HL-60/S4 treated with retinoic acid at 250 ng/mL for 4 days and 3 days (cell line): ENCODE data around the gene ABCD1.
"Not testable (repeated sequence)": the region's sequence is repeated elsewhere in the genome, so short reads cannot be mapped to it uniquely, and the experiment has no call there.

Experiments
- in situ Hi-C: fragments of 300-500 bp; cut with MboI; formaldehyde crosslinking; loops from 2 replicates; pipeline ENCODE4 v1.7.0; 2022; ENCODE audit warnings: low sequenced_read_pairs

ABCD1 gene

DNA sequence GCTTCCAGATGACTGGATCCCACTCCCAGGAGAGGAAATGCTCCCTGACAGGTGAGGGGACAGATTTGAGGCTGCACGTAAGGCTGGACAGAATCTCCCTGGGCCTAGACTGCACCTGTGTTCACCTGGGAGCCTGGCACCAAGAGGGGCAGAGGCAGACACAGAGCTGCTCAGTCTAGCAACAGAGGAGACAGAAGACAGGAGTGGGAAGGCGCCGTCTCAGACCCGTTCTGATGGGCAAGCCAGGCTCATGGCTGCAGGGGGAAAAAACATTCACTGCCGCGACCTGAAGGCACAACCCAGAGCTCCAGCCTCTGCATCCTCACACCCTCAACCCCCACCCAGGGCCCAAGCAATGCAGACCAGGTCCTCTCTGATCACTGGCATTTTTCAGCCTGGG, 17.2 kb upstream of the ABCD1 start:
- in situ Hi-C loops, result no loop called here

- in situ Hi-C loops, result no loop called here
Measured at GRCh38 chrX:153708415-153708814, 16.2 kb upstream of the ABCD1 start.

- in situ Hi-C loops, result no loop called here
Measured at GRCh38 chrX:153709726-153710674, 14.7 kb upstream of the ABCD1 start.

DNA sequence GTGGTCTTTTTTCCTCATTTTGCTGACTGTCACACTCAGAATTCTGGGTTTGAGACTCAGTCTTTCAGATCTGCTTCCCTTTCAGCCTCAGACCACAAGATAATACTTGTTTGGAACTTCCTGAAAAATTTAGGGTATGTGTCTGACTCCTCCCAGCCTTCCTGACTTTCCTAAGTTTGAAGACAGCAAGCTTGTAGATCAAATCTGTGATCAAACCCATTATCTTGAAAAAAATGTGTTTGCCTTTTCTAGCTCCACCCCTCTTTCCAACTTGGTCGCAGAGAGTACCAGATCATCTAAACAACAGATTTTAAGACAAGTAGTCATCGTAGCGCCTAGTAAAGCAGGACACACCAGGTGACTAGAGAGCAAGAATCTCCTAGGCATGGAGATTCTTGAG, 10.4 kb upstream of the ABCD1 start:
- in situ Hi-C loops, result no loop called here

- in situ Hi-C loops, result no loop called here
Measured at GRCh38 chrX:153717445-153717844, 7.2 kb upstream of the ABCD1 start.

- in situ Hi-C loops, result no loop called here
Measured at GRCh38 chrX:153719238-153719637, 5.4 kb upstream of the ABCD1 start.

DNA sequence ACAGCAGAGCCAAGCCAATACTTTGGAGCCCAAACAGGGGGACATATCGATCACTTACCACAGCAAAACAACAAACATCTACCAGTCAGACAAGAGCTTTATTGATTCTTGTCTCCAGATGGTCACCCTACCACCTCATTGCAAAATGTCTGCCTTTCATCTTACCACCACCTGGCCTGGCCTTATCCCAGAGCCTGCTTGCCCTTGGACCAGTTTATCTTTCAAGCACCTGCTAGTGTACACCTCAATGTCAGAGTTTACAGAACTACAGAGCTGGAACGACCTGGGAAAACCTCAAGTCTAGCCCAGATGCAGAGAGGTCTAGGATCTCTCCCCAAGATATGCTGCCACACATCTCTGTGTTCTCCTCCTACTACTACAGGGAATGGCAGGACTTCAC, 5.0 kb upstream of the ABCD1 start:
- in situ Hi-C loops, result no loop called here

DNA sequence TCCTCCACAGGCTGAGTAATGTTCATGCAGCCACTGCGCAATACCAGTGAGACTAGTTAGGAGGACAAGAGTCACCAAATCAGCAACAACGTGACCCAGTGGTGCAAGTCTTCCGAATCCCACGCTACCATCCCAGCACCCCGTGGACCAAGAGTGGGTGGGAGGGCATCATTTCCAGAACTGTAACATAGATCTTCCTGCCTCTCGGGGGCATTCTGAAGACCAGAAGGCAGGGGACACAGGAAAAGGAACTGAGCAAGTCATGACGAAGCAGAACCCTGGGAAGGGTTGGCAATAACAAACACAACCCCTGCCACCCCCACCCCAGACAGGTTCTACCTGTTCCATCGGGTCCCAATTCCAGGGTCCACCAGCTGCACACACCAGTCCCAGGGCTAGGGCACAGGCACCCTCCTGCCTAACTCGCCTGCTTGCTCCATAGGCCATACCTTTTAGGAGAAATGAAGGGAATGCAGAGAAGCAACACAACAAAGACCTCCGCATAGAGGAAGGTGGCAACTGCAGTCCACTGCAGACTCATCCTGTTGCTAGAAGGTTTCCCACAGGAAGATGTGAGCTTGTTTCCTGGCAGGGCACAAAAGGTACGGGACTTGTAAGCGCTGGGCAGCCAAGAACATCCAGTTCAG, 1.8 kb upstream of the ABCD1 start:
- in situ Hi-C loops, result no loop called here

- in situ Hi-C loops, result no loop called here
Measured at GRCh38 chrX:153723351-153724251, 1.1 kb upstream of the ABCD1 start.

GRCh38 chrX:153725039-153725831, 579 bp downstream of the ABCD1 start:
- in situ Hi-C loops, result no loop called here

DNA sequence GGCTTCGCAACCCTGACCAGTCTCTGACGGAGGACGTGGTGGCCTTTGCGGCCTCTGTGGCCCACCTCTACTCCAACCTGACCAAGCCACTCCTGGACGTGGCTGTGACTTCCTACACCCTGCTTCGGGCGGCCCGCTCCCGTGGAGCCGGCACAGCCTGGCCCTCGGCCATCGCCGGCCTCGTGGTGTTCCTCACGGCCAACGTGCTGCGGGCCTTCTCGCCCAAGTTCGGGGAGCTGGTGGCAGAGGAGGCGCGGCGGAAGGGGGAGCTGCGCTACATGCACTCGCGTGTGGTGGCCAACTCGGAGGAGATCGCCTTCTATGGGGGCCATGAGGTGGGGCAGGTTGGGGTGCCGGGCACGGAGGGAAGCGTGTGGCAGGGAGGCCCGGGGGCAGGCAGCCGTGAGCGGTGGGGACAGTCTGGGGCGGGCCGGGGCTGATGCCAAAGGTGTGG, 1.2 kb downstream of the ABCD1 start:
- in situ Hi-C loops, result no loop called here

DNA sequence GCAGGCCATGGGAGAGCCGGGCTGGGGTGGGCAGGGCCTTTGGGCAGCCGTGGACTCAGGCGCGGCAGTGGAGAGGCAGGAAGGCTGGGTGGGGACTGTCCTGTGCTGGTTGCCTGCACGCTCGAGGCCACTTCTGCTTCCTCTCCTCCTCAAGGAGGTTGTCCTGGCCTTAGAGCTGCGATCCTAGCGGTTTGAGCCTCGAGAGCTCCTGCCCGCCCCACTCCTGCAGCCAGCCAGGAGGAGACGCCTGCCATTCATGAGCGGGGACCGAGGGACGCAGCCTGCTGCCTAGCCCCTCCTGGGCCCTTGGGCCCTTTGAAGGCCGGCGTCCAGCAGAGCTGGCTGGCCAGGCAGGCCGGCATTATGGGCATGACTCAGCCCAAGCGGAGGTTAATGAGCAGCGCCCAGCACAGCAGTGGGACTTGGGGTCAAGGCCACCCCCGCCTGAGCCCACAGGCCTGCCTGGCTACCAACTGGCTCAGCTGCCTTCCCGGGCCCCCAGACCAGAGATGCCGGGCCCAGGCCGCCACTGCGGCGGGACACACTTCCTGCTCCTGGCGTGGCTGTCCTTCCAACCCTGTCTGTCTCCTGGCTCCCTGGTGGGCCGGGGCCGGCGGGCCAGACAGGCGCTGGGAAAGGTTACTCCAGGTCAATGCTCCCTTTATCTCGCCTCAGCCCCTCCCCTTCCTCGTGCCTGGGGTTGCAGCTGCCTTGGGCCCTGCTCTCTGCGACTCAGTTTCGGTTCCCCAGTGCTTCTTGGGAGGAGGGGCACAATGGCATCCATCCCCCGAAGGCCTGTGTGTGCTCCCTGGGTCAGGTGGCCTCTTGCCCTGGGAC, 1.8 kb downstream of the ABCD1 start:
- in situ Hi-C loops, result no loop called here

GRCh38 chrX:153727123-153727931, 2.7 kb downstream of the ABCD1 start:
- in situ Hi-C loops, result no loop called here

DNA sequence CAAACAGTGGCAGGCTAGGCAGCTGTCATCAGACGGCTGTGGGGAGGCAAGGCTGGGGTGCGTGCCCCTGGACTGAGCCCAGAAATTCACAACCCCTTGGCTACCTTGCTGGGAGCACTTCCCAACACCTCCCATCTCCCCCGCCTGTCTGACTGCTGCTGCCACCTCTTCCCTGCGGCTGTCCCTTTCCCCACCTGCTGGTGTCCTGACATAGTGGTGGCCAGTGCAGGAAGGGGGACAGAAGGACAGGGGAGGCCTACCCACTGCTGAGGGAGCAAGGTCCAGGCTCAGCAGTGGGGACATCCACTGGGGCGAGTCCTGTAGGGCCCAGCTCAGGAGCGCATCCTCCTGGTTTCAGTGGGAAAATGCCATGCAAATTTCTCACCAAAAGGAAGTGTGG, 3.4 kb downstream of the ABCD1 start:
- in situ Hi-C loops, result no loop called here

GRCh38 chrX:153728951-153729631, 4.4 kb downstream of the ABCD1 start:
- in situ Hi-C loops, result no loop called here

DNA sequence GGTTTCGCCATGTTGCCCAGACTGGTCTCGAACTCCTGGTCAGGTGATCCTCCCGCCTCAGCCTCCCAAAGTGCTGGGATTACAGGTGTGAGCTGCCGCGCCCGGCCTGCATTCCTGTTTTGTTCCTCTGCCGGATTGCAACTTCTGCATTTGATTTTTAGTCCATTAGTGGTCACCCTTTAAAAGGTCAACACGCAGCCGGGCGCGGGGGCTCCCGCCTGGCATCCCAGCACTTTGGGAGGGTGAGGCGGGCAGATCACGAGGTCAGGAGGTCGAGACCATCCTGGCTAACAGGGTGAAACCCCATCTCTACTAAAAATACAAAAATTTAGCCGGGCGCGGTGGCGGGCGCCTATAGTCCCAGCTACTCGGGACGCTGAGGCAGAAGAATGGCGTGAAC, 5.5 kb downstream of the ABCD1 start:
- in situ Hi-C loops, result not testable (repeated sequence)

GRCh38 chrX:153731117-153731844, 6.6 kb downstream of the ABCD1 start:
- in situ Hi-C loops, result no loop called here
